Endometrial microvascular endothelial cells (primary cell): ENCODE results near the gene AGMO. TPM values are rescaled to one million over a fixed set of nuclear protein-coding genes. Genes with fewer than 3 reads are reported as not detected.

Experiments used
- in situ Hi-C: cut with HindIII; loops from 2 replicates; pipeline ENCODE4 v1.10.0; 2017; ENCODE audit warnings: low sequenced_read_pairs, low pct_unique_long_range_greater_than_20kb; ENCODE audit errors: inconsistent ontology term
- total RNA-seq: library from RNA; depleted of rRNA; stranded (reverse); fragments of >200 nt; gene quantifications from one replicate; pipeline ENCODE4 v1.2.3, GENCODE V29; 2015; ENCODE audit errors: inconsistent ontology term

The AGMO gene
- total RNA-seq, 1 donor from 2014 or later, result 0.19 TPM

GRCh38 chr7:15419596-15419995, 142.2 kb downstream of the AGMO start:
- in situ Hi-C loops, result no loop called here

DNA sequence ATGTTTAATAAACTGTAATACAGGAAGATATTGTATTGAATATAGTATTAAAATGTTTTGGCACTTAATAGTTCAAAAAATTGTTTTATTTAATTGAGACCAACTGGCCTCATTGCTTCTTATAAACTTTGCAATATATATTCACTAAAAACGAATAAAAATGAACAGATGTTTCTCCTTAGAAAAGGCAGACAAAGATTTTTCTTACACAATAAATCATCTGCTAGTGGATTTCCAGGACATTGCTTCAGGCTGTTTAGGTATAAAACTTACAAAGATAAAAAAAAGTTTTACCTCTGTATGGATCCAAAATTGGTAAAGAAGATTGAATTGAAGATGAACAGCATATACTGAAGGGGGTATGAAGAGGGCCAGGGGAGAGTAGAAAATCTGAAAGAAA, 143.6 kb downstream of the AGMO start:
- in situ Hi-C loops, result no loop called here

GRCh38 chr7:15417341-15417988, 144.3 kb downstream of the AGMO start:
- in situ Hi-C loops, result no loop called here

DNA sequence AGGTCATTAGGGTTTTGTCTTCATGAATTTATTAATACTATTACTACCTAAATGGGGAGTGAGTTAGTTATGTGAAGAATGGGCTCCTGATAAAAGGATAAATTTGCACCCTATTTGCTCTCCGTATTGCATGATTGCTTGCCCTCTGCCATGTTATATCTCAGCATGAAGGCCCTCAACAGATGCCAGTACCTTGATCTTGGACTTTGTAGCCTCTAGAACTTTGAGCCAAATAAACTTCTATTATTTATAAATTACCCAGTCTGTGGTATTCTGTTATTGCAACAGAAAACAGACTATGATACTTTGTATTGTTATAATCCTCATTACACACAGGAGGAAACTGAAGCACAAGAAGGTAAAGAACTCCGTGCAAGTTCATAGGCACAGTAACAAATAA, 150.8 kb downstream of the AGMO start:
- in situ Hi-C loops, result no loop called here

DNA sequence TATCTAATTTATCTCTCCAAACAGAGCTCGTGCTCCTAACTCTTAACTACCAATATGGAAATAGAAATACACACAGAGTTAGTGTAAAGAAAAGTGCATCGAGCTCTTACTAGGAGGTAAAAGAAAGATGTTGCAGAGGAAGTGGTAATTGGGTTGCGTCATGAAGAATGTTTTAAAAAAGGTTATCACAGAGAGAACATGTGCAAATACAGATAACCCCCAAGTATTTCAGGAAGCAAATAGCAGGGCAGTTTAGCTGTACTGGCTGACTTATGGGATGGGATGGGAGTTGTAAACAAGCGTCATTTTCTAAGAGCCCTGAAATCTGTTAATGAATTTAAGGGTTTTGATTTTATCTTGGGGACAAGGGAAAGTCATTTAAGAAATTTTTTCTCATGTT, 153.9 kb downstream of the AGMO start:
- in situ Hi-C loops, result no loop called here

DNA sequence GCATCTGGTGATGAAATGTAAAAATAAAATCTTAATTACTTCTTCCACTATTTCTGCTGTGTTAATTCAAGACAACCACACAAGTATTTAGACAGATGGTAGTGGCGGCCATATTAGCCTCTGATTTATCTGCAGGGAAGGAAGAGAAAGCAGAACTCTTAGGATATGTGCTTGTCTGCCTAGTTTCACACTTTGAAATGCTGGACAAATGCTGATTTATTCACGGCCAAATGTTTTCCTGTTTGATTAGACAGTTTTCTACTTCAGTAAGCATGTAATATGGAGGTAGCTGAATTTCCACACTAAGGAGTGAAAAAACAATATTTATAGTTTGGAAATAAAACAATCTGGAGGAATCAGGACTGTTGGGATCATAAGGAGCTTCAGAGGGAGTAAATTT, 158.1 kb downstream of the AGMO start:
- in situ Hi-C loops, result no loop called here

DNA sequence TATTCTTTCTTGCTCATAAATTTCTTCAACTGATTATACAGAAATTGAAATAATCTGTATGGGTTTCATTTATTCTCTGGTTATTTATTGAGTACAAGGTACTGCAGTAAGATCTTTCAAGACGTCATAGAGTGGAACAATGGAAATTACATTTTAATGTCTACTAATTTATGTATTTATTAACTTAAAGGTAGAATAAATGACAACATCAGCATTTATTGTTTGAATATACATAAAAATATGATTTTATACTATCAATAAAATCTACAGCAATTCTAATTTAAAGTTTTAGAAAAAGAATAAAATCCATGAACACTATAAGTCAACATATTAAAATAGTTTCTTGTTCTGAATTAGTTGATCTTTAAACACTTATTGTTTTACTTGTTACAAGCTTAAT, 158.5 kb downstream of the AGMO start:
- in situ Hi-C loops, result no loop called here

DNA sequence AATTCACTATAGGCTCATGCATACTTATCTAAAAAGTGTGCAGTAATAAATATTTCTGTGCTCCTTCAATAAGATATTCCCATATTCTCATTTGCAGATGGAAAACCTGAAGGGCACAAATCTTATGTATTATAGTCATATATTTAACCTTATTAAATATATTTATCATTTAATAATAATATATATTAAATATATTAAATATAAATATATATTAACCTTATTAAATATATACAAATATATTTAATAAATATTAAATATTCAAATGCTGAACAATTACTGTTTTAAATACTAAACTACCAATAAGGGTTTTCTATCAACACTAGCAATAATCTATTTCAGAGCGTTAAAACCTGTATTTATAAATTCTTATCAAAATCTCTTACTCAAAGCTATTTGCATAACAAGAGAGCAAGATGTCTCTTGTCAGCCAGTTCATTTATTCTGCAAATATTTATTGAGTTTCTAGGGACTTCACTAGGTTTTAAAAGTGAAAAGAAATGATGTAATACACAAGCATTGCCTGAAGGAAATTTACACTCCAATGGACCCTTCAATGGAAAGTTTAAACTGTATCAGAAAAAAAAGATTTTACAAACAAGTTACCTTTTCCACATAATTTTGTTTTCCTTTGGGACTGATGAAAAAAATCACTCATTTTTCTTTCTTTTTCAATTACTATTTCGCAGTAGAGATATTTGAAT, 159.2 kb downstream of the AGMO start:
- in situ Hi-C loops, result no loop called here

DNA sequence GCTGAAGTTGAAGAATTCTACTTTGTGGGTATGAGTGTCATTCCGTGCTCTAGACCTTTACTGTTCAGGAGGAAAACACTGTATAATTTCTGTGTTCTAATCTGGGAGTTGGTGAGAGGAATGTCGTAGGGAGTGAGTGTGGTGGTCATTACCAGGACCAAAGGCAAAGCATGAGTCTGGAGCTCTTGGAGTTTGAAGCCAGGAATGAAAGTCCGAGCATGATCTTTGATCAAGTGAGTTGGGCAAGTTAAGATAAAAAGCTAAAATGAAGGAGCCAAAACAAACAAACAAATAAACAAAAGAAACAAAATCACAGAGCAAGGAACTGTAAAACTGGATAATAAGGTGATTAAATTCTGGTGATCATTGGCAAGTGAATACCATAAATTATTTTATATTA, 161.4 kb downstream of the AGMO start:
- in situ Hi-C loops, result no loop called here

GRCh38 chr7:15399441-15399840, 162.4 kb downstream of the AGMO start:
- in situ Hi-C loops, result no loop called here

DNA sequence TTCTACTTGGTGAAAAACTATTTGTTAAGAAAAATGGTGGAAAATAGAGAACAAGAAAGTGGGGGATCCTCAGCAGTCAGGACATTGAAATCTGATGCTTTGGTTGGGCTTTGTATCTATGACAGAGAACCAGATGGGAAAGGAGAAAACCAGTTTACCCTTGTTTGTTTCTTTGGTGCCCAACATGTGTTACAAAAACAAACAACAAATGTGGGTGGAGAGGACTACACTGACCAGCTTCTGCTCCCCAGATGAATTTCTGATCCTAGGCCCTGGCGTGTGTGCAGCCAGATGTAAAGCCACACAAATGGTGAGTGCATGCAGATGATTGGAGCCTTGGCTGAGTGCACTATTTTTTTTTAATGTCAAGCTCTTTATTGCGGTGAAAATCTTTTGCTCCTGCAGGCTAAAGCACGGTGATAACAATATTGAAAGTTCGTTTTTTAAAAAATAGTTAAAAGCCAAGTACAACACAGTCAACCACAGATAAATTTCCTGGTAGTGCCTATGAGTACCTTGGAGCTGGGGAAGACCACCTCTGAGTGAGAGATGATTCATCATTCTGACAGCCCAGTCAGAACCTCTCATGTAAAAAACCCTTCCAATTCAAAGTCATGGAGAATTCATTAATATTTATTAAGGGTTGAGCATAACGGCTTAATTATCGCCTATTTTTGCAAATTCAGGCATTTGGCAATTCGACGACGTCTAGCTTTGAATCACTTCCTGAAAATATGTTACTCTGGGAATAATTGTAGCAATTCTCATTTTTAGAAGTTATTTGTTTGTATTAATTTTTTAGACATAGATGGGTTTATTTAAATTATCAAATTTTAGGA, 163.7 kb downstream of the AGMO start:
- in situ Hi-C loops, result no loop called here

- in situ Hi-C loops, result no loop called here
Measured at GRCh38 chr7:15397159-15397550, 164.7 kb downstream of the AGMO start.

DNA sequence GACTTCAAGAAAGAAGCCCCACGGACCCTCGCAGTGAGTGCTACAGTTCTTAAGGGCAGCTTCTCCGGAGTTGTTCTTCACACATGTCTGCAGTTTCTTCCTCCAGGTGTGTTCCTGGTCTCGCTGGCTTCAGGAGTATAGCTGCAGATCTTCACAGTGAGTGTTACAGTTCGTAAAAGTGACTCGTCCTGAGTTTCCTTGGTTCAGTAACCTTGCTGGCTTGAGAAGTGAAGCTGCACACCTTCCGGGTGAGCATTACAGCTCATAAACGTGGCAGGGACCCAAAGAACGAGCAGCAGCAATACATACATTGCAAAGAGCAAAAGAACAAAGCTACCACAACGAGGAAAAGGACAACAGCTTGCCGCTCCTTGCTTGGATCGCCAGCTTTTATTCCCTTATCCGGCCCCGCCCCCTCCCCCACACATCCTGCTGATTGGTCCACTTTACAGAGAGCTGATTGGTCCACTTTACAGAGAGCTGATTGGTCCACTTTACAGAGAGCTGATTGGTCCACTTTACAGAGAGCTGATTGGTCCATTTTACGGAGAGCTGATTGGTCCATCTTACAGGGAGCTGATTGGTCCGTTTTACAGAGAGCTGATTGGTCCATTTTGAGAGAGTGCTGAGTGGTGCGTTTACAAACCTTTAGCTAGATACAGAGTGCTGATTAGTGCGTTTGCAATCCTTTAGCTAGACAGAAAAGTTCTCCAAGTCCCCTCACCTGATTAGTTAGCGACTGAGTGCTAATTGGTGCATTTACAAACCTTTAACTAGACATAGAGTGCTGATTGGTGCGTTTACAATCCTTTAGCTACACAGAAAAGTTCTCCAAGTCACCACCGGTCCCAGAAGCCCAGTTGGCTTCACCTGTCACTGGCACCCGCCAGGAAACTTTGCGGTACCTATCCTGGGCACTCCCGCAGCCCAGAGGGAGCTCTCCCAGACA, 165.3 kb downstream of the AGMO start:
- in situ Hi-C loops, result no loop called here

- in situ Hi-C loops, result no loop called here
Measured at GRCh38 chr7:15389073-15389472, 172.7 kb downstream of the AGMO start.

- in situ Hi-C loops, result no loop called here
Measured at GRCh38 chr7:15378494-15379145, 183.2 kb downstream of the AGMO start.

DNA sequence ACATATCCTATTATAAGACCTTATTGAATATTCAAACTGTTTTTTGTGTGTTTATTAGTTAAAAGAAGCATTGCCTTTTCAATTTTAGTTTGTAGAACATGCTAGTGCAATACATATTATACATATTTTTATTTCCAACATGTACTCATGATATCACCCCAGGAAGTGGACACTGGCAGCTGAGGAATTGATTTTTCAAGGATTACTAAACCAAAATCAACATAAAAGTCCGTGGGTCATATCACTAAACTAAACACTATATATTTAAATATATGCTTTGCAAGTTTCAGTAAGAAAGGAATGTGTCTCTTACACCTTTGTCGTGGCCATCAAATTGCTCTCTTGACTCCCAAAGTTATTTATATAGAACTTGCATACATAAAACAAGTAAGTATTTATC, 185.2 kb downstream of the AGMO start:
- in situ Hi-C loops, result no loop called here

DNA sequence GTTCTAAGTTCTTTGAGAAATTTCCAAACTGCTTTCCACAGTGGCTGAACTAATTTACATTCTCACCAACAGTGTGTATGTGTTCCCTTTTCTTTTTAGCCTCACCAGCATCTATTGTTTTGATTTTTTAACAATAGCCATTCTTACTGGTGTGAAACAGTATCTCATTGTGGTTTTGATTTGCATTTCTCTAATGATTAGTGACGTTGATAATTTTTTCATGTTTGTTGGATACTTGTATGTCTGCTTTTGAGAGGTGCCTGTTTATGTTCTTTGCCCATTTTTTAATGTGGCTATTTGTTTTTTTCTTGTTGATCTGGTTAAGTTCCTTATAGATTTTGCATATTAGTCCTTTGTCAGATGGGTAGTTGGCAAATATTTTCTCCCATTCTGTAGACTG, 191.4 kb downstream of the AGMO start:
- in situ Hi-C loops, result no loop called here

GRCh38 chr7:15368653-15369052, 193.2 kb downstream of the AGMO start:
- in situ Hi-C loops, result no loop called here
